GM12865 (cell line): ENCODE results near the gene FAM20A.

Experiments
- DNase-seq: peaks from one replicate; pipeline ENCODE4 v3.0.0; 2010; ENCODE audit warnings: low read depth
- H3K4me3 ChIP-seq: 2 replicates; pipeline ENCODE4 v1.5.1; 2011; ENCODE audit warnings: mild to moderate bottlenecking, low read depth, low read length, control low read depth
- TF ChIP-seq, protein P1 (sequence below): IDR thresholded peaks from 2 replicates; pipeline ENCODE4 v1.5.1; 2011; ENCODE audit warnings: low read length, control low read depth, low read depth, inconsistent platforms; ENCODE audit not compliant: insufficient read depth; ENCODE audit errors: missing control alignments

Gene FAM20A

DNA sequence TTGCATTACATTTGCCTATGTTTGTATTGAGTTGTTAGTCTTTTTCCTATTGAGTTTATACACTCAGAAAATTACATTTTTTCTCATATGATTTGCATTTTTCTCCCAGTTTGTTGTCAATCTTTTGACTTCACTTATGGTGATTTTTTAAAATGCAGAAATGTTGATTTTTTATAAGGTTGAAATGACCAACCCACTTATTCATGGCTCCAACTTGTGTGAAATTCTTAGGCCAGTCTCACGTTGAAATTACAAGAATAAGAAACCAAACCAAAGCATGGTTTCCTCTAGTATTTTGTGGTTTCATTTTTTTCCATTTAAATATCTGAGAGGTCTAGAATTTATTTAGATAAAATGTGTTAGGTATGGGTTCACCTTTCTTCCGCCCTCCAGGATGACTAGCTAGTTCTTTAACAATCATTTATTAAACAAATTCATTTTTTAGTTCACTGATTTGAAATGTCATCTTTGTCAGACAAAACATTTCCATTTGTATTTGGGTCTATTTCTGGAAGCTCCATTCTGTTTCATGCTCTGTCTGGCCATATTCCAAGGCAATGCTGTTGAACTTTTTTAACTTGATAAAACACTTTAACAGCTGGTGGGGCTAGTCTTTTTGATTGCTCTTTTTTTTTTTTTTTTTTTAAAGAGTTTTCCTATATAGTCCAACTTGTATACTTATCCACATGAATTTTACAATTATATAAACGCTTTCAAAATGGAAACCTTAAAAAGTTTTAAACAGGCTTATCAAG, 40.0 kb downstream of the FAM20A start:
- no peak overlapping the region for H3K4me3 ChIP-seq
- TF ChIP-seq, protein P1, sequence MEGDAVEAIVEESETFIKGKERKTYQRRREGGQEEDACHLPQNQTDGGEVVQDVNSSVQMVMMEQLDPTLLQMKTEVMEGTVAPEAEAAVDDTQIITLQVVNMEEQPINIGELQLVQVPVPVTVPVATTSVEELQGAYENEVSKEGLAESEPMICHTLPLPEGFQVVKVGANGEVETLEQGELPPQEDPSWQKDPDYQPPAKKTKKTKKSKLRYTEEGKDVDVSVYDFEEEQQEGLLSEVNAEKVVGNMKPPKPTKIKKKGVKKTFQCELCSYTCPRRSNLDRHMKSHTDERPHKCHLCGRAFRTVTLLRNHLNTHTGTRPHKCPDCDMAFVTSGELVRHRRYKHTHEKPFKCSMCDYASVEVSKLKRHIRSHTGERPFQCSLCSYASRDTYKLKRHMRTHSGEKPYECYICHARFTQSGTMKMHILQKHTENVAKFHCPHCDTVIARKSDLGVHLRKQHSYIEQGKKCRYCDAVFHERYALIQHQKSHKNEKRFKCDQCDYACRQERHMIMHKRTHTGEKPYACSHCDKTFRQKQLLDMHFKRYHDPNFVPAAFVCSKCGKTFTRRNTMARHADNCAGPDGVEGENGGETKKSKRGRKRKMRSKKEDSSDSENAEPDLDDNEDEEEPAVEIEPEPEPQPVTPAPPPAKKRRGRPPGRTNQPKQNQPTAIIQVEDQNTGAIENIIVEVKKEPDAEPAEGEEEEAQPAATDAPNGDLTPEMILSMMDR = no peak
- DNase-seq = no peak

DNA sequence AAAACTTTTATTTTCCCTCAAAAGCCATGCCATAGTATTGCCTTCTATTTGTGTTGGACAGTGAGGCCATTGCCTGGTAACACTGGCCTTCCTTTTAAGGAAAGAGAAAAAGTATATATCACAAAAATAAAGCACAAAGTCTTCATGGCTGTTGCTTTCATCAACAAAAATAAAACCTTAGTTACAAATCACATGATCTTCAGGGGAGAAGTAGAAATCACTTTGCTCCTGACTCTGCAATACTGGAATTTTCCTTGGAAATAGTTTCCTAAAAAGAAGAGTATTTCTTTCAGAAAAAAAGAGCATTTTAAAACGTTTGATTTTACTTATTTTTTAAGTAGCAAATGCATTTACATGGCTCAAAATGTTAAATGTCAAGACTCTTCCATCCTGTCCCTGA, 41.9 kb downstream of the FAM20A start:
- no peak overlapping the region for H3K4me3 ChIP-seq
- DNase-seq = no peak
- TF ChIP-seq, protein P1 = no peak

DNA sequence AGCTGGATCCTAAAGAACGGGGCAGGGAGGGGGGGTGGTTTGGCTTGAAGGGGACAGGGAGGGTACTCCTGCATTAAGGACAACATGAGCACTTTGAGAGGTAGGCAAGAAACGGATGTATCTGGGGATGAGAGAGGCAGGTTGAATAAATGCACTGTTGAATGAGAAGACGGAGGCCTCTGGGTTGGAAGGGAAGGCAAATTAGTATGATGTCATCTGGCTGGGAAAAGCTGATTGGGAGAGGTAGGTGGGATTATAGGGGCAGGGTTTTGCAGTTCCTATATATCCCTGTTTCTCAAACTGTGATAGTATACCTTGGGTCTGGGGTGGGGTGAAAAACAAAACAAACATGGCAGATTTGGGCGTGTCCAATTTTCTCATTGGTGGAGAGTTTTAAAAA, 44.6 kb downstream of the FAM20A start:
- no peak overlapping the region for H3K4me3 ChIP-seq
- TF ChIP-seq, protein P1 = no peak
- no peak for DNase-seq

DNA sequence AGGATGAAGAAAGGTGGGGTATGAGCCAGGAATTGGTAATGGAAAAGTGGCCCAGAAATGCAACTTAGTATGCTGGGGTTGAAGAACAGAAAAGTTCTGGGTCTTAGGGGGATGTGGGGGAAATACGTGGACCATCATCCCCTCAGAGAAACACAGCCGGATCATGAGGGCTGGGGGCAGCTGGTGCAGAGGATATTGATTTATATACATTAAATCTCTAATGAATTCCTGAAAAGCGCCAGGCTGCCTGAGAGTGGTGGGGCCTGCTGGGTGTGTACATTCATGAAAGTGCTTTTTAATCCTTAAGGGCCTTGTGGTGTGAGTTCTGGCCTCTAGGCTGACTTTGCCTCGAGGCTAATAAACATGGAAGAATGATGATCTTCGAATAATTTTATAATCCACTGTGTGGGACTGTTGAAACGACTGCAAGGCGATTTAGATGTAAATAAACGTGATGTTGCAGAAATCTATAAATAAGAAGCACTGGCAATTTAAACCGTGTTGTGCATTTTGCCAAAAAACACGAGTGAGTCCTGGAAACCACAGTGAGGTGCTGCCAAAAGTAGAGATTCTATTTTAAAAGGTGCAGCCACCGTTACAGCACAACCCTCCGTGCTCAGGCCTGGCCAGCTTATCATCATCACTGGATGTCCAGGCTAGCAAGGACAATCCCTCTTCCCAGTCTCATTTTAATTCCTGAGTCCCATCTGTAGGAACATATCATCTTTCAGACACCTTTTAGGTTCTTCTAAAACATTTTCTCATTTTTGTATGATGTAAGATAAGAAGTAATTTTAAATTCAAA, 56.9 kb downstream of the FAM20A start:
- no peak for DNase-seq
- TF ChIP-seq, protein P1 = no peak
- no peak overlapping the region for H3K4me3 ChIP-seq

DNA sequence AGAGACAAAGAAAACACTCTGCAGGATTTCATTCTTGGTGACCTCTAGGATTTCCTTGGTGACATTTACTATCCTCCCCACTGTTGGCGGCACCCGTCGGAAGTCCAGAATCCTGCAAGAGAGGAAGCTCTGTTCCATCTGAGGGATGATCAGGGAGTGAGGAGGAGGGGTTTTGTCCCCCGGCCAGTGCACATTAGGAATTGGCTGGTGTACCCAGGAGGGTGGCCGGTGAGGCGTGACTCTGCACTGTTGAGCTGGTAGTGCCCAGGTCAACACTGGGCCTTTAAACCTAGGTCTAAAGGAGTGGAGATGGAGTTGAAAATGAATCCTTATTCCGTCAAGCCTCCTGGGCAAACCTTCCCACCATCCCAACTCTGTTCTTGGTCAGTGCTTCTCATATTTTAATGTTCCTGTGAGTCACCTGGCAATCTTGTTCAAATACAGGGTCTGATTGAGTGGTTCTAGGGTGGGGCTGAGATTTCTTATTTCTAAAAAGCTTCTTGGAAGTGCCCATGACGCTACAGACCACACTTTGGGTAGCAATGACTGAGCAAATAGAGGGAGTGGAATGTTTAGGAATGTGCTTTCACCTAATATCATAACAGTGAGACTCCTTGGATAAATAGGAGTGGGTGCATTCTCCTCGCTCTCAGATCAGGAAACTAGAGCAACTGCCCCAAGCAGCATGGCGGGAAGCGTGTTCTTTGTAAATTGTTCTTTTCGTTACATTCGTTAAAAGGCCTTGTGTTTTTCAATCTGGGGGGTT, 58.3 kb downstream of the FAM20A start:
- H3K4me3 ChIP-seq = no peak overlapping the region
- TF ChIP-seq, protein P1 = no peak
- no peak for DNase-seq

DNA sequence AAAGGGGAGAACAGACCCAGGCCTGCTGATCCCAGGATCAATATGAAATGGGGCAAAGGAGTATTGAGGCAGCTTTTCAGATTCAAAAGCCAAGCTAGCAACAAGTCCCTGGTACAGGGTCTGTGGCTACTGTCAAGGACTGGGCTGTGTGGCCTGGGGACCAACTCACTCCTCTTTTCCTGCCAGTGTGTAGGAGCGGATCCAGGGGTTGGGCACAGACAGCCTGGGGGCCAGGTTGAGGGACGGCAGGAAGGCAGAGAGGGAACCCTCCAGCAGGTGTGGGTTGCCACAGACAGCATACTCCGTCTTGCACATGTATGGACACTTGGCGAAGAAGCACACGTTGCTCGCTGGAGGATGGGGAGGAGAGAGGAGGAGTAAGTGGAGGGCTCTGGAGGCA, 59.4 kb downstream of the FAM20A start:
- TF ChIP-seq, protein P1 = no peak

More for the DNA sequence above, 59.4 kb downstream of the FAM20A start:
- DNase-seq = no peak
- H3K4me3 ChIP-seq = no peak overlapping the region
